ENCODE measurements around the gene APOL3.

Gene APOL3

GRCh38 chr22:36149441-36149840, 11.1 kb downstream of the APOL3 start:
- TF ChIP-seq, protein P1, sequence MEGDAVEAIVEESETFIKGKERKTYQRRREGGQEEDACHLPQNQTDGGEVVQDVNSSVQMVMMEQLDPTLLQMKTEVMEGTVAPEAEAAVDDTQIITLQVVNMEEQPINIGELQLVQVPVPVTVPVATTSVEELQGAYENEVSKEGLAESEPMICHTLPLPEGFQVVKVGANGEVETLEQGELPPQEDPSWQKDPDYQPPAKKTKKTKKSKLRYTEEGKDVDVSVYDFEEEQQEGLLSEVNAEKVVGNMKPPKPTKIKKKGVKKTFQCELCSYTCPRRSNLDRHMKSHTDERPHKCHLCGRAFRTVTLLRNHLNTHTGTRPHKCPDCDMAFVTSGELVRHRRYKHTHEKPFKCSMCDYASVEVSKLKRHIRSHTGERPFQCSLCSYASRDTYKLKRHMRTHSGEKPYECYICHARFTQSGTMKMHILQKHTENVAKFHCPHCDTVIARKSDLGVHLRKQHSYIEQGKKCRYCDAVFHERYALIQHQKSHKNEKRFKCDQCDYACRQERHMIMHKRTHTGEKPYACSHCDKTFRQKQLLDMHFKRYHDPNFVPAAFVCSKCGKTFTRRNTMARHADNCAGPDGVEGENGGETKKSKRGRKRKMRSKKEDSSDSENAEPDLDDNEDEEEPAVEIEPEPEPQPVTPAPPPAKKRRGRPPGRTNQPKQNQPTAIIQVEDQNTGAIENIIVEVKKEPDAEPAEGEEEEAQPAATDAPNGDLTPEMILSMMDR (conservative IDR thresholded peaks at IDR 0.05; ENCODE audit: low read depth, low read length): no peak
- no peak for DNase-seq (ENCODE audit: low read depth)

DNA sequence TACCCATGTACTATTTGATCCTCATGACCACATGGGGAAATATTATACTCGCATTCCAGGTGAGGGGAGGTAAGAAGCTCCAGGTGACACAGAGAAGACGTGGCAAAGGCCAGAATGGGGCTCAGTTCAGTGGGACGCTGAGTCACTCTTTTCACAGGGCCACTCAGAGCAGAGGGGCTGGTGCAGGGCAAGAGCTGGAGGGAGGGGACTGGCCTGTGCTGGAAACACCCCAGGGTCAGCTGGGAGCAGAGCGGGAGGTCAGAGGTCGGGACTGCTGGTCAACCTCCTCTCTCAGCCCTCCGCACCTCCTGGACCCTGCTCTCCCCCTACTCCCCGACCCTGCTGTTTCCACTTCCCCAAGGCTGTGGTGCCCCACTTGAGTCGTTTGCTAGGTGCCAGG, 12.1 kb downstream of the APOL3 start:
- DNase-seq (ENCODE audit: low read depth): no peak
- TF ChIP-seq, protein P1 (conservative IDR thresholded peaks at IDR 0.05; ENCODE audit: low read depth, low read length): no peak
- H3K4me3 ChIP-seq (ENCODE audit: low read length): no peak overlapping the region

More at GRCh38 chr22:36149441-36149840, 11.1 kb downstream of the APOL3 start:
- no peak overlapping the region for H3K4me3 ChIP-seq (ENCODE audit: low read length)

GRCh38 chr22:36147196-36147791, 13.3 kb downstream of the APOL3 start:
- TF ChIP-seq, protein P1 (conservative IDR thresholded peaks at IDR 0.05; ENCODE audit: low read depth, low read length): no peak
- H3K4me3 ChIP-seq (ENCODE audit: low read length): no peak overlapping the region
- DNase-seq (ENCODE audit: low read depth): no peak

DNA sequence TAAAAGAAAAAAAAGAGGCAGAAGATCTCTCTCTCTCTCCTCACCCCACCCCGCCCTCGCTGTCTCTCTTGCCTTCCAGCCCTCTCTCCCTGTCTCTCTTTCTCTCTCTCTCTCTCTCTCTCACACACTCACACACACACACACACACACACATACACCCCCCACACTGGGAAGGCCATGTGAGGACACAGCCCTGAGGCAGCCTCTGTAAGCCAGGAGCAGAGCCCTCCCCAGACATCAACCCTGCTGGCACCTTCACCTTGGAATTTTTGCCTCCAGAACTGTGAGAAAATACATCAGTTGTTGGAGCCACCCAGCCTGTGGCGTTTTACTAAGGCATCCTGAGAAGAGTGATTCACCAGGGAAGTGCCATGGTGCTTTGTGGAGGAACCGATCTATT, 14.7 kb downstream of the APOL3 start:
- no peak for DNase-seq (ENCODE audit: low read depth)
- no peak overlapping the region for H3K4me3 ChIP-seq (ENCODE audit: low read length)
- TF ChIP-seq, protein P1 (conservative IDR thresholded peaks at IDR 0.05; ENCODE audit: low read depth, low read length): no peak

GRCh38 chr22:36144886-36145541, 15.5 kb downstream of the APOL3 start:
- DNase-seq (ENCODE audit: low read depth): no peak
- TF ChIP-seq, protein P1 (conservative IDR thresholded peaks at IDR 0.05; ENCODE audit: low read depth, low read length): peak; percentile 85
- no peak overlapping the region for H3K4me3 ChIP-seq (ENCODE audit: low read length)

DNA sequence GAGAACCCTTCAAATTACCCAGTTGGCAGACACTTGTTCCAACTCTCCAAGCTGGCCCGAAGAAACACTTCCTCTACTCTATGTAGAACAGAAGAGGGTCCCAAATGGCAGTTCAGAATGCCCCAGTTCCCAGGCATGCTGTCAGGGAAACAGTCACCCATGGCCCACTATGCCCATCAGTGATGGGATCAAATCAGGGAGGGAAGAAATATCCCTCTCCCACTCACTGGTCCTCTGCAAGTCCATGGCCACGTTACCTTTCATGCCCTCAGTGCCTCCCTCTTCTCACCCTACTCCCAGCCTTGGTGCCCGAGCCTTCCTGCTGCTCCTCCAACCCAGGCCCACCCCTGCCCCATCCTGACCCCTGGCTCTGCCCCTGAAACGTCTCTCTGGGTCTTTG, 16.6 kb downstream of the APOL3 start:
- no peak for DNase-seq (ENCODE audit: low read depth)
- no peak overlapping the region for H3K4me3 ChIP-seq (ENCODE audit: low read length)
- TF ChIP-seq, protein P1 (conservative IDR thresholded peaks at IDR 0.05; ENCODE audit: low read depth, low read length): no peak

Data from retinal pigment epithelial cell (primary cell).